Left ventricle myocardium inferior (tissue), 1 donor: ENCODE data around the gene SMYD3. TPM values are rescaled to one million over a fixed set of nuclear protein-coding genes. Genes with fewer than 3 reads are reported as not detected.

Experiments
- DNase-seq: peaks from one replicate; pipeline ENCODE4 v3.0.0-alpha.2; 2020
- H3K27ac ChIP-seq: fragments of 200-600 bp; replicated peaks from 2 replicates; pipeline ENCODE4 v1.8.0; 2021
- H3K27me3 ChIP-seq: fragments of 200-600 bp; 2 replicates; pipeline ENCODE4 v1.8.0; 2021; ENCODE audit warnings: low read depth
- H3K36me3 ChIP-seq: fragments of 200-600 bp; 2 replicates; pipeline ENCODE4 v1.8.0; 2021
- H3K4me1 ChIP-seq: fragments of 200-600 bp; 2 replicates; pipeline ENCODE4 v1.8.0; 2021
- H3K4me3 ChIP-seq: fragments of 200-600 bp; 2 replicates; pipeline ENCODE4 v1.8.0; 2021; ENCODE audit warnings: mild to moderate bottlenecking, moderate library complexity
- H3K9me3 ChIP-seq: fragments of 200-600 bp; replicated peaks from 2 replicates; pipeline ENCODE4 v1.8.0; 2021
- intact Hi-C: fragments of 100-400 bp; cut with micrococcal nuclease; formaldehyde crosslinking; loops from one replicate; pipeline ENCODE4 v1.11.0; 2022
- total RNA-seq: library from RNA; stranded (reverse); fragmentation: NEBNext Ultra II Directional; extraction: Animal tissue kit (Norgen Biotek cat#: 25700); gene quantifications from one replicate; pipeline ENCODE4 v1.2.1, GENCODE V29; 2021
- TF ChIP-seq, protein P1 (sequence below): fragments of 200-600 bp; IDR thresholded peaks from 2 replicates; pipeline ENCODE4 v1.8.0; 2021; ENCODE audit warnings: antibody characterized with exemption, mild to moderate bottlenecking, borderline replicate concordance
- donor health status: DM: no; HTN: yes; CAD: no; lungs with severe emphysema.

Gene SMYD3
- total RNA-seq, 1 donor from 2014 or later: 9.9 TPM

DNA sequence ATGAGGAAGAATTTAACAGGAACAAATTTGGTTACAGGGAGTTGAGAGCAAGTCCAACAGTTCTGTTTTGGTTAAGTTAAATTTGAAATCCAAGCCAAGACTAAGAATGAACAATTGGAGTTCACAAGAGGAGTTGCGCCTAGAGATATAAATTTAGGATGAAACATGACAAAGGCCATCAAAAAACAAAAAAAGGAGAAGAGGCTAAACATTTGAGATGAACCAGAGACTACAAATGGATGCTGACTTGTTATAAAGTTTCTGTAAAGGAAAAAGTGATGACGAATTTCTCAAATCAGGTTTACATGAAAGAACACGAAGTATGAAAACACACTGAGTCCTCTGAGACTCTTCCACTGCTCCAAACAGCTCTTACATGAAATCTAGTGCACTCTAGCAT lies 575.6 kb downstream of the SMYD3 start:
- Histone ChIP-seq H3K9me3 (no peaks in the 10 kb centered on the region), H3K4me1 (no peaks in the 10 kb centered on the region), H3K27me3 (no peaks in the 10 kb centered on the region), H3K36me3 (peaks cover 4% of the 10 kb centered on the region), H3K27ac (no peak overlapping the region), H3K4me3 (no peak overlapping the region)
- DNase-seq: no peak
- TF ChIP-seq, protein P1, sequence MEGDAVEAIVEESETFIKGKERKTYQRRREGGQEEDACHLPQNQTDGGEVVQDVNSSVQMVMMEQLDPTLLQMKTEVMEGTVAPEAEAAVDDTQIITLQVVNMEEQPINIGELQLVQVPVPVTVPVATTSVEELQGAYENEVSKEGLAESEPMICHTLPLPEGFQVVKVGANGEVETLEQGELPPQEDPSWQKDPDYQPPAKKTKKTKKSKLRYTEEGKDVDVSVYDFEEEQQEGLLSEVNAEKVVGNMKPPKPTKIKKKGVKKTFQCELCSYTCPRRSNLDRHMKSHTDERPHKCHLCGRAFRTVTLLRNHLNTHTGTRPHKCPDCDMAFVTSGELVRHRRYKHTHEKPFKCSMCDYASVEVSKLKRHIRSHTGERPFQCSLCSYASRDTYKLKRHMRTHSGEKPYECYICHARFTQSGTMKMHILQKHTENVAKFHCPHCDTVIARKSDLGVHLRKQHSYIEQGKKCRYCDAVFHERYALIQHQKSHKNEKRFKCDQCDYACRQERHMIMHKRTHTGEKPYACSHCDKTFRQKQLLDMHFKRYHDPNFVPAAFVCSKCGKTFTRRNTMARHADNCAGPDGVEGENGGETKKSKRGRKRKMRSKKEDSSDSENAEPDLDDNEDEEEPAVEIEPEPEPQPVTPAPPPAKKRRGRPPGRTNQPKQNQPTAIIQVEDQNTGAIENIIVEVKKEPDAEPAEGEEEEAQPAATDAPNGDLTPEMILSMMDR: no peak
- intact Hi-C loops: no loop called here

DNA sequence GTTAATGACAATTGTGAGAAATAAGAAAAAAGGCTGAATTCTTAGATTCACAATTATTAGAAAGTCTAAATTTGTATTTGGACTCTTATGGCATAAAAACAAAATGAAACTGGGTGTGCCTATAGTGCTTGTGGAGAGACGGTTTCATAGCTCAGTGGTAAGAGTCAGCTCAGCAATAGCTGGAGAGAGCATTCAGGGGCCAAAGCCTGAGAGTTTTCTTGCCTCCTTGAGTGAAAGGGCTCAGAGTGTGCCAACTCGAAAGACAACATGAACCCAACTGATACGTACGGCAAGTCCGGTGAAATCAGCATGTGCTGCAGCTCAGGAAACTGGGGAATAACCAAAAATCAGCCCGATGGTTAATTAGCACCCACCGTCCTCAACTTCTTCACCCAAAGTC lies 577.9 kb downstream of the SMYD3 start:
- no peaks in the 10 kb centered on the region for H3K4me1 ChIP-seq
- peaks cover 4% of the 10 kb centered on the region for H3K36me3 ChIP-seq
- intact Hi-C loops: no loop called here
- TF ChIP-seq, protein P1: no peak
- H3K27ac ChIP-seq: no peak overlapping the region
- no peak overlapping the region for H3K4me3 ChIP-seq
- no peaks in the 10 kb centered on the region for H3K9me3 ChIP-seq
- no peaks in the 10 kb centered on the region for H3K27me3 ChIP-seq
- DNase-seq: no peak

DNA sequence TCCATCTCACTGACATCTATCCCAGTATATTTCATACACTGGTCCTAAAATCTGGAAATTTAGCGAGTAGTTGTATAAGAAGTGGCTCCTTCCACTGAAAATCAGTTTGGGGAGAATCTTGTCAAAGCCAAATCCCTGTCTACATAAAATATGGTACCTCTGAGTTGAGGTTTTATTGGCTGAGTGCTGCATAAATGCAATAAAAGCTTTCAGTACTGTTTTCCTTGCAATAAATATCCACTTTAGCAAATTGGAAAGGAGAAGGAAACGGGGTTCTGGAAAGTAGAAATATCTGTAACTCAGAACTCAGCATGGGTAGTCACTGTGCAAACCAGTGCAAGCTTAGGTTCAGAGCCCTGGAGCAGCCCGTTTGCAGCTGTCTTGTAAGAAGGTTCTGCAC lies 580.2 kb downstream of the SMYD3 start:
- TF ChIP-seq, protein P1: no peak

DNA sequence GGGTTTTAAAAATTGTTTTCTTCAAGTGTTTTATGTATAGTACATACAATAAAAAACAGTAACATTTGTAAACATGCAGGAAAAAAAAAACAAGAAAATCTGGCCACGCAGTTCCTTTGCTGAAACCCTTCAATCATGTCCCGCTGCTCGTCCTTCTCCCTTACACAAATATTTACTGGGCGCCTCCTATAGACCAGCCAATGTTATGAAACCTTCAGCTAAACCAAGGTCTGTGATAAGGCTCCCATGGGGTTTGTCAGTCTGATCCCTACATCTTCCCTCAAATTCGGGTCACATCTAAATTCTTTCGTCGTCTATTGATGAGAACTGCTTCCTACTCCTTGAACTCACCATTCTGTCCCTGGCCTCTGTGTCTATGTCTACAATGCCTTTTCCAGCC lies 583.9 kb downstream of the SMYD3 start:
- DNase-seq: no peak
- no peak overlapping the region for H3K4me3 ChIP-seq
- H3K27me3 ChIP-seq: no peaks in the 10 kb centered on the region
- intact Hi-C loops: no loop called here
- H3K36me3 ChIP-seq: peaks cover 4% of the 10 kb centered on the region
- TF ChIP-seq, protein P1: no peak
- H3K27ac ChIP-seq: no peak overlapping the region
- no peaks in the 10 kb centered on the region for H3K4me1 ChIP-seq
- no peaks in the 10 kb centered on the region for H3K9me3 ChIP-seq

More for the DNA sequence above, 580.2 kb downstream of the SMYD3 start:
- intact Hi-C loops: no loop called here
- Histone ChIP-seq H3K4me1 (no peaks in the 10 kb centered on the region), H3K36me3 (peaks cover 4% of the 10 kb centered on the region), H3K4me3 (no peak overlapping the region), H3K9me3 (no peaks in the 10 kb centered on the region), H3K27ac (no peak overlapping the region), H3K27me3 (no peaks in the 10 kb centered on the region)
- no peak for DNase-seq

DNA sequence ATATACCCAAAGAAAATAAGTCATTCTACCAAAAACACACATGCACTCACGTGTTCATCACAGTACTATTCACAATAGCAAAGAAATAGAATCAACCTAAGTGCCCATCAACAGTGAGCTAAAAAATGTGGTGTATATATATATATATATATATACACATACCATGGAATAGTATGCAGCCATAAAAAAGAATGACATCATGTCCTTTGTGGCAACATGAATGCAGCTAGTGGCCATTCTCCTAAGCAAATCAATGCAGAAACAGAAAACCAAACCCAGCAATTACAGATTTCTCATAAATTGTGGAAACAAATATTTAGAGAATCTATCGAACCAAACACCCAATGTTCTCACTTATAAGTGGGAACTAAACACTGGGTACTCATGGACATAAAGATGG lies 585.7 kb downstream of the SMYD3 start:
- Histone ChIP-seq H3K4me3 (no peak overlapping the region), H3K9me3 (no peaks in the 10 kb centered on the region), H3K27me3 (no peaks in the 10 kb centered on the region), H3K36me3 (no peaks in the 10 kb centered on the region), H3K27ac (no peak overlapping the region), H3K4me1 (no peaks in the 10 kb centered on the region)
- intact Hi-C loops: no loop called here
- DNase-seq: no peak
- TF ChIP-seq, protein P1: no peak

DNA sequence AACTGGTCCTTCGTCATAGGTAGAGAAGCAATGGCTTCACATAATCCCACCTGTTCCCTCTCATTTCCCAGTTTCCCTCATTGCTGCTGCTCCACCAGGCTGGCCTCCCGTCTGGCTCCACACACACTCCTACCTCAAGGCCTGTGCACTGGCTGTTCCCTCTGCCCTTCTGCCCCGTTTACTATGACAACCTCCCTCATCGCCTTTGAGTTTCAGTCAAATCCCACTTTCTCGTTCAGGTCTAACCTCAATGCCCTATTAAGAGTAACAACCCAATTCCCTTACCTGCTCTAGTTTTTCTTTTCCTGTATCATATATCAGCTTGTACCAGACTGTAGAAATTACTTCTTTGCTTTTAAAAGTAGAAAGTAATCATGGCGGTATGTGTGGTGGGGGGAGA lies 589.7 kb downstream of the SMYD3 start:
- no peak for DNase-seq
- TF ChIP-seq, protein P1: no peak
- Histone ChIP-seq H3K9me3 (peaks cover 9% of the 10 kb centered on the region), H3K4me1 (no peaks in the 10 kb centered on the region), H3K4me3 (no peak overlapping the region), H3K27me3 (no peaks in the 10 kb centered on the region), H3K27ac (no peak overlapping the region), H3K36me3 (peaks cover 7% of the 10 kb centered on the region)
- intact Hi-C loops: no loop called here
